ENCODE measurements around the gene CCDC107.

CCDC107 gene

DNA sequence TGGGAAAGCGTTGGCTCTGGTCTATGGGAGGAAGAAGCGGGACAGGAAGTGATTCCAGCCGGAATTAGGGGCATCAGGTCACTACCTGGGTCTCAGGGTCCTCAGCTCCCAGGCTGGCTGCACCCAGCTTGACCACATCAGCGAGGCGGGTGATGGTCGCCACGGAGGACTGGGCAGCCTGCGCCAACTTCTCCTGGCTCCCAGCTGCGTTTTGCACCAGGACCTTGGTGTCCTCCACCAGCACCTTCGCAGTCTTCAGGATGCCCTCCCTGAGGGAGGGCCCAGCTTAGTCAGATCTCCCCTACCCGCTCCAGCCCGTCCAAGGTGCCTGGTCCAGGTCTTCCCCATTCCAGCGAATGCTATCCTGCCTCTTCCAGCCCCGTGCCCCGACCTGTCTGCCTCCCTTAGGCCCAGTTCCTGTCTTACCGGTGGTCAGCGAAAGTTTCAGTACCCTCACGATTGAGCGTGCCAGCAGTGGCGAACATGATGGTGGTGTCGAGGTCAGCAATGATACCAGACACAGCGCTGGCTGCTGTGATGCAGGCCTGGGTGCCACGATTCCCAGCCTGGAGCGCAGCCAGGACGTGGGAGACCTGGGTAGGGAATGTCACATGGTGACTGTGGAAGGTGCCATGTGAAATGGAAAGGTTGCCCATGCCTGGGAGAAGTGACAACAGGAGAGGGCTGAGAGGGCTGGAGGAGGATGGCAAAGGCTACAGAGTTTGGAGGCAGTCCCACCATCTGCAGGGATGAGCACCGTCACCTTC, 46.0 kb downstream of the CCDC107 start:
- no peak for FAIRE-seq
- TF ChIP-seq TAF1 (IDR thresholded peaks at IDR 0.05; ENCODE audit: borderline replicate concordance, low read depth, low read length) (no peak), POLR2AphosphoS5 (IDR thresholded peaks at IDR 0.05; ENCODE audit: low read depth, low read length) (no peak), POLR2A (IDR thresholded peaks at IDR 0.05; ENCODE audit: low read depth, low read length) (no peak)

DNA sequence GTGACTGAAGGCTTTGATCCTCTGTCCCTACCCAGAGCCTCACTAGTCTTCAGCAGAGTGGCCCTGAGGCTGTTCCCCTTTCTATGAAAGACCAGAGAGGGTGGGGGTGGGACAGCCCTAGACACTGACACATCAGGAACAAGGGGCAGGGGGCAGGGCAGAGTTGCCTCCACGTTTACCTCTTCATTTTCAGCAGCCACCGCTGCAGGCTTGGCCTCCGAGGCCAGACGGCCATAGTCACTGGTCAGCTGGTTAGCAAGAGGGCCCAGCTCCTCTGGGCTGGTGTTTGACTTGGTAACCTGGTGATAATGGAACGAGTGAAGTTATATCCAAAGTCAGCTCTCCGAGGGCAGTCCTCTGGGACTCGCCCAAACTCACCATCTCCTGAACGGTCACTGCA, 47.3 kb downstream of the CCDC107 start:
- no peak for FAIRE-seq

More for the DNA sequence above, 46.0 kb downstream of the CCDC107 start:
- DNase-seq (ENCODE audit: insufficient read length), result no peak

DNA sequence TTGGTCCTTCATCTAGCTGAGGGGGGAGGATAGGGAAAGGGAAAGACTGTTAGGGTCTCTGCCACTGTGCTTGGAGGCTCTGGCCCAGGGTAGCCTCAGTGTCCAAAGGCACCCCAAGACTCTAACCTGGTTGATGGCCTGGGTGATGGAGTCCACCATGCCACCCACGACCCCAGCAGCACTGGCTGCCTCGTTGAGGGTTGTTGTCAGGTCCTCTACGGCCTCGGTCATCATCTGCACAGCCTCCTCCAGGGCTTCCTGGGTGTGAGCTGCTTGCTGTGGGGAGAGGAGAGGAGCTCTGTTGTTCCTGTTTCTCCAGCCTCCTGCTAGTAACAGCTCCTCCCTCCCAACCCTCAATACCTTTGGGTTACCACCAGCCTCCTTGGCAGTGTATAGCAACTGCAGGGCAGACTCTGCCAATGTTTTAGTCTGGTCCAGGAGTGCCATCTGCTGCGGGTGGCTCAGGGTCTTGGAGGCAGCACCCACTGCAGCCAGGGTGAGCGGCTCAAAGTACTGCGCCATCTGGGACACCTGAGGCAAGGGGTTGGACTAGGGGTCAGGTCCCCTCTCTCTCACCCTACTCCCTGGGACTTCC, 47.8 kb downstream of the CCDC107 start:
- DNase-seq (ENCODE audit: insufficient read length) (no peak), FAIRE-seq (no peak)
- TF ChIP-seq POLR2AphosphoS5 (IDR thresholded peaks at IDR 0.05; ENCODE audit: low read depth, low read length), result no peak
- TF ChIP-seq TAF1 (IDR thresholded peaks at IDR 0.05; ENCODE audit: borderline replicate concordance, low read depth, low read length), result no peak
- no peak for TF ChIP-seq POLR2A (IDR thresholded peaks at IDR 0.05; ENCODE audit: low read depth, low read length)

More for the DNA sequence above, 47.3 kb downstream of the CCDC107 start:
- DNase-seq (ENCODE audit: insufficient read length), result no peak
- TF ChIP-seq TAF1 (IDR thresholded peaks at IDR 0.05; ENCODE audit: borderline replicate concordance, low read depth, low read length), result no peak
- no peak for TF ChIP-seq POLR2AphosphoS5 (IDR thresholded peaks at IDR 0.05; ENCODE audit: low read depth, low read length)
- TF ChIP-seq POLR2A (IDR thresholded peaks at IDR 0.05; ENCODE audit: low read depth, low read length), result no peak

DNA sequence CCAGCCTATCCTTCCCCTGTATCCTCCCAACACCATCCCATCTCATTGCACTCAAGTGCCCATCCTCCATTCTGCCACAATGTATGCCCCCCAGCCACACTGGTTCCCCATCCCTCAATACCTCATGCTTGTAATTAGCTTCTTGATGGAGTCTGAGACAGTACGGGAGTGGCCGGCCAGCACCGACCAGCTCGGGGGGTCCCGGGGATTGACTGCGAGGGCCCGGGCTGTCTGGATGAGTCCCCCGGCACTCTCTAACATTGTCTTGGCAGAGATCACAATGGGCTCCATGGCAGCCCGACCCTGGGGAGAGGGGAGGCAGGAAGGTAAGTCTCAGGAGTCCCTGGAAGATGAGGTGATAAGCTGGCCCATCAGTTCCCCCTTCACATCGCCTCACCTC, 48.9 kb downstream of the CCDC107 start:
- DNase-seq (ENCODE audit: insufficient read length) (no peak), FAIRE-seq (no peak)
- no peak for TF ChIP-seq POLR2A (IDR thresholded peaks at IDR 0.05; ENCODE audit: low read depth, low read length)
- TF ChIP-seq TAF1 (IDR thresholded peaks at IDR 0.05; ENCODE audit: borderline replicate concordance, low read depth, low read length), result no peak
- no peak for TF ChIP-seq POLR2AphosphoS5 (IDR thresholded peaks at IDR 0.05; ENCODE audit: low read depth, low read length)

DNA sequence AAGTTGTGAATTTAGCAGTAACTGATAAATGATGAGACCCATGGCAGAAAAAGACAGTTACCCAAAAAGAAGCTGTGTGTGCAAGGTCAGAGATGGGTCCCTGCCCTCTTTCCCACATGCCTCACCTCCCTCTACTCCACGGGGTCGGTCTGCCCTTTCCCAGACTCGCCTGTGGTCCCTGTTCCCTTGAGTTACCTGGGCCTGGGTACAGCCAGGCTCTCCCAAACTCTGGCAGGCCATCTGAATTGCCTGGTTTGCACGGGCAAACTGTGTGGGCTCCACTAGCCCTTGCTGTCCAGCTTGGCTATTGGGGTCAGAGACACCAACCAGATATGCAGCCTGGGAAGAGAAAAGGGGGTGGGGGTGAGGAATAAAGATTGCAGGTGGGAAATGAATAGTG, 50.1 kb downstream of the CCDC107 start:
- DNase-seq (ENCODE audit: insufficient read length), result no peak
- TF ChIP-seq POLR2A (IDR thresholded peaks at IDR 0.05; ENCODE audit: low read depth, low read length), result no peak
- no peak for TF ChIP-seq POLR2AphosphoS5 (IDR thresholded peaks at IDR 0.05; ENCODE audit: low read depth, low read length)
- no peak for TF ChIP-seq TAF1 (IDR thresholded peaks at IDR 0.05; ENCODE audit: borderline replicate concordance, low read depth, low read length)
- FAIRE-seq, result no peak

DNA sequence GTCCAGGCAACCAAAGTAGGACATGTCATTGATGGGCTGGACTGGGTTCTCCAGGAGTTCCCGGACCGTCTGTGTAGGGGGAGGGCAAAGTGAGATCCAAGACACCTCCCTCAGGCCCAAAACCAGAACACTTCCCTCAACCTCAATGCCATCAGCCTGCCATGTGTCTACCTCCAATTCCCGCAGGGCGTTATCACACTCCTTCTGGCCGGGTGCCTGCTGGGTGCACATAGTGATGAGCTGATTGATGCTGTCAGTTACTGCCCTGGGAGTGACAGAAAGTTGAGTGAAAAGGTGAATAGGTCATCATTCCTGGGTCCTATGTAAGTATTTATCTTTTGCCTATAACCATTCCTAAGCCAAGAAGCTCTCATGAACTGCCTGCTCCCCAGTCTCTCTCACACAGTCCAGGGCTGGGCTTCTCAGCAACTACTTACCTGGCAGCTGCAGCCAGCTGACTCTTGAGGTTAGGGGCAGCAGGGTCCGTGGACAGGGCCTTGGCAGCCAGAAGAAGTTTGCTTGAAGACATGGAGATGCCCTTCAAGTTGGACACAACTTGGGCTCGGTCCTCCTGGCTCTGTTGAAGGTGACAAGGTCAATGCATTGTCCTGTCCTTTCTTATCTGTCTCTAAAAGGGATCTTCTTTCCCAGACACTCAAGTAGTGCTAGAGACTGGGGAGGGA, 52.9 kb downstream of the CCDC107 start:
- TF ChIP-seq TAF1 (IDR thresholded peaks at IDR 0.05; ENCODE audit: borderline replicate concordance, low read depth, low read length) (no peak), POLR2AphosphoS5 (IDR thresholded peaks at IDR 0.05; ENCODE audit: low read depth, low read length) (no peak), POLR2A (IDR thresholded peaks at IDR 0.05; ENCODE audit: low read depth, low read length) (no peak)
- DNase-seq (ENCODE audit: insufficient read length) (no peak), FAIRE-seq (no peak)
